ENCODE measurements around the gene SLCO1C1. TPM values are rescaled to one million over a fixed set of nuclear protein-coding genes. Genes with fewer than 3 reads are reported as not detected.

Gene SLCO1C1
- total RNA-seq, 1 donor from 2014 or later, result not detected

DNA sequence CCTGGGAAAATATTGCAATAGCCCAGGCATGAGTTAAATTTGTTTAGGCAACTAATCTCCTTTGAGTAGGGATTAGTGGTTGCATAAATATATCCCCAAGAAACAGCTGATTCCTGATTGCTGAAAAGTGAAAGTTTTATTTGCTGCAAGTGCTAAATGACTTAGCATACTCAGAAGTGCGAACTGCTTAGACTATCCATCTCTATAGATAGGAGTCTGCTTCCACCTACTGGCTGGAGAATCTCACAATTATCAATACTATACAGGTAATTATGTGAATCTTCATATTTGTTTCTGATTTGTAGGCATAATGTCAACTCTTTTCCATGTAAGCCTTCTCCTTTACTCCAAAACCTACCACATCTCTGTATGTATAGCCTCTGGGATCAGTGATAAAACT lies 103.4 kb downstream of the SLCO1C1 start:
- H3K4me1 Mint-ChIP-seq, result no peaks in the 10 kb centered on the region
- no peaks in the 10 kb centered on the region for H3F3A ChIP-seq (ENCODE audit: low read depth)
- no peaks in the 10 kb centered on the region for H3K9me3 ChIP-seq (ENCODE audit: low read depth)
- peak; percentile 56 for DNase-seq (ENCODE audit: low spot score)
- no peak overlapping the region for H2AFZ ChIP-seq (replicated peaks)
- H4K20me1 ChIP-seq (ENCODE audit: low read depth), result no peaks in the 10 kb centered on the region
- no peak overlapping the region for H3K4me3 ChIP-seq
- H3K79me2 ChIP-seq (ENCODE audit: low read depth), result no peaks in the 10 kb centered on the region
- TF ChIP-seq, protein P1, sequence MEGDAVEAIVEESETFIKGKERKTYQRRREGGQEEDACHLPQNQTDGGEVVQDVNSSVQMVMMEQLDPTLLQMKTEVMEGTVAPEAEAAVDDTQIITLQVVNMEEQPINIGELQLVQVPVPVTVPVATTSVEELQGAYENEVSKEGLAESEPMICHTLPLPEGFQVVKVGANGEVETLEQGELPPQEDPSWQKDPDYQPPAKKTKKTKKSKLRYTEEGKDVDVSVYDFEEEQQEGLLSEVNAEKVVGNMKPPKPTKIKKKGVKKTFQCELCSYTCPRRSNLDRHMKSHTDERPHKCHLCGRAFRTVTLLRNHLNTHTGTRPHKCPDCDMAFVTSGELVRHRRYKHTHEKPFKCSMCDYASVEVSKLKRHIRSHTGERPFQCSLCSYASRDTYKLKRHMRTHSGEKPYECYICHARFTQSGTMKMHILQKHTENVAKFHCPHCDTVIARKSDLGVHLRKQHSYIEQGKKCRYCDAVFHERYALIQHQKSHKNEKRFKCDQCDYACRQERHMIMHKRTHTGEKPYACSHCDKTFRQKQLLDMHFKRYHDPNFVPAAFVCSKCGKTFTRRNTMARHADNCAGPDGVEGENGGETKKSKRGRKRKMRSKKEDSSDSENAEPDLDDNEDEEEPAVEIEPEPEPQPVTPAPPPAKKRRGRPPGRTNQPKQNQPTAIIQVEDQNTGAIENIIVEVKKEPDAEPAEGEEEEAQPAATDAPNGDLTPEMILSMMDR (IDR thresholded peaks at IDR 0.05), result peak; percentile 69
- no peak for TF ChIP-seq EZH2phosphoT487 (IDR thresholded peaks at IDR 0.05)
- H3K36me3 ChIP-seq, result no peaks in the 10 kb centered on the region
- H3K9ac ChIP-seq, result no peak overlapping the region
- no peak overlapping the region for H3K27ac ChIP-seq
- H3K4me1 ChIP-seq, result no peaks in the 10 kb centered on the region
- H3K27me3 Mint-ChIP-seq (ENCODE audit: insufficient read depth, low read depth), result no peaks in the 10 kb centered on the region
- H3K36me3 Mint-ChIP-seq, result no peaks in the 10 kb centered on the region
- H3K4me2 ChIP-seq, result no peak overlapping the region
- H3K27ac Mint-ChIP-seq, result no peak overlapping the region
- no peak overlapping the region for H3K4me3 Mint-ChIP-seq
- no peaks in the 10 kb centered on the region for H3K9me3 Mint-ChIP-seq
- H3K27me3 ChIP-seq, result no peaks in the 10 kb centered on the region

DNA sequence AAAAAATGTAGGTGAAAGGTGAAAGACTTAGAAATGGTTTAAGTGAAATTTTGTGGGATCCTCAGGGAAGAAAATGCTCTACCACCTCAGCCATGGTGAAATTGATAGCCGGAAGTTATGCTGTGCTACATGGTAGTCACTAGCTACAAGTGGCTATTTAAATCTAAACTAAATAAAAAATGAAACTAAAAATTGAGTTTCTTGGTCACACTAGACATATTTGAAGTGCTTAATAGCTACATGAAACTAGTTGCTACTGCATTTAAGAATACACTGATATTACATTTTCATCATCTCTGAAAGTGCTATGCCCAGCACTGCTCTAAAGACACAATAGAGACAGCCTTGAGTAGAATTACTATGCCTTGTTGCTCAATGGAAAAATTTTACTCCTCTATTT lies 105.0 kb downstream of the SLCO1C1 start:
- H3K4me2 ChIP-seq, result no peak overlapping the region
- H3F3A ChIP-seq (ENCODE audit: low read depth), result no peaks in the 10 kb centered on the region
- H3K9me3 Mint-ChIP-seq, result no peaks in the 10 kb centered on the region
- H3K27ac Mint-ChIP-seq, result no peak overlapping the region
- no peak overlapping the region for H3K9ac ChIP-seq
- no peak for DNase-seq (ENCODE audit: low spot score)
- TF ChIP-seq, protein P1 (IDR thresholded peaks at IDR 0.05), result no peak
- TF ChIP-seq EZH2 (IDR thresholded peaks at IDR 0.05) (no peak), EZH2phosphoT487 (IDR thresholded peaks at IDR 0.05) (no peak)
- H3K4me1 ChIP-seq, result no peaks in the 10 kb centered on the region
- no peaks in the 10 kb centered on the region for H3K4me1 Mint-ChIP-seq
- no peak overlapping the region for H3K4me3 Mint-ChIP-seq
- no peak overlapping the region for H3K27ac ChIP-seq
- H3K27me3 Mint-ChIP-seq (ENCODE audit: insufficient read depth, low read depth), result no peaks in the 10 kb centered on the region
- H3K36me3 ChIP-seq, result no peaks in the 10 kb centered on the region
- H3K9me3 ChIP-seq (ENCODE audit: low read depth), result no peaks in the 10 kb centered on the region
- H2AFZ ChIP-seq (replicated peaks), result no peak overlapping the region
- H3K4me3 ChIP-seq, result no peak overlapping the region
- H3K27me3 ChIP-seq, result no peaks in the 10 kb centered on the region
- H3K36me3 Mint-ChIP-seq, result no peaks in the 10 kb centered on the region
- no peaks in the 10 kb centered on the region for H3K79me2 ChIP-seq (ENCODE audit: low read depth)
- no peaks in the 10 kb centered on the region for H4K20me1 ChIP-seq (ENCODE audit: low read depth)

DNA sequence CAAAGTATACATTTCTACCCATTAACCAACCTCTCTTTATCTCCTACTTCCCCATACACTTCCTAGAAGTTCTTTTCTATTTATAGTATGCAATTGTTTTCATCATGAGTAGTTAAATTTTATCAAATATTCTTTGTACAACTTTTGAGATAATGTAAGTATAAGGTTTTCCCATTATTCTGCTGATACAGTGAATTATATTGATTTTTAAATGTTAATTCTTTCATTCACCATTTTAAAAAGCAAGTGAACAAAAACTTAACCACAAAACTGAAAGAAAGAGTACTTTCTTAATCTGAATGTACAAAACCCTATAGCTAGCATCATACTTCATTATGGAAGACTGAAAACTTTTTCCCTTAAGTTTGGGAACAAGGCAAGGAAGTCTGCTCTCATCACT lies 105.9 kb downstream of the SLCO1C1 start:
- no peak overlapping the region for H3K4me3 ChIP-seq
- no peak for DNase-seq (ENCODE audit: low spot score)
- H3F3A ChIP-seq (ENCODE audit: low read depth), result no peaks in the 10 kb centered on the region
- no peaks in the 10 kb centered on the region for H3K9me3 ChIP-seq (ENCODE audit: low read depth)
- no peaks in the 10 kb centered on the region for H3K36me3 Mint-ChIP-seq
- no peak overlapping the region for H3K27ac ChIP-seq
- H3K9ac ChIP-seq, result no peak overlapping the region
- H3K4me1 ChIP-seq, result no peaks in the 10 kb centered on the region
- no peaks in the 10 kb centered on the region for H3K27me3 Mint-ChIP-seq (ENCODE audit: insufficient read depth, low read depth)
- H3K27me3 ChIP-seq, result no peaks in the 10 kb centered on the region
- H3K4me3 Mint-ChIP-seq, result no peak overlapping the region
- no peaks in the 10 kb centered on the region for H3K36me3 ChIP-seq
- H3K79me2 ChIP-seq (ENCODE audit: low read depth), result no peaks in the 10 kb centered on the region
- no peaks in the 10 kb centered on the region for H3K9me3 Mint-ChIP-seq
- H3K4me1 Mint-ChIP-seq, result no peaks in the 10 kb centered on the region
- H3K4me2 ChIP-seq, result no peak overlapping the region
- TF ChIP-seq EZH2phosphoT487 (IDR thresholded peaks at IDR 0.05) (no peak), EZH2 (IDR thresholded peaks at IDR 0.05) (no peak)
- TF ChIP-seq, protein P1 (IDR thresholded peaks at IDR 0.05), result no peak
- no peaks in the 10 kb centered on the region for H4K20me1 ChIP-seq (ENCODE audit: low read depth)
- no peak overlapping the region for H3K27ac Mint-ChIP-seq
- no peak overlapping the region for H2AFZ ChIP-seq (replicated peaks)

Other genes starting within 250 kb of the SLCO1C1 start
- not detected in 2 replicates for gene SLCO1B3, start 115.4 kb downstream of the SLCO1C1 start, total RNA-seq (ENCODE audit: low replicate concordance)